GM23338 (cell line): Measurements from ENCODE around the gene TFF1. TPM values are rescaled to one million over a fixed set of nuclear protein-coding genes. Genes with fewer than 3 reads are reported as not detected.

Experiments
- ATAC-seq: fragments of 200-7000 bp; cut with Tn5 transposase; 3 replicates; pipeline ENCODE4 v1.9.1; 2020
- DNase-seq: peaks from one replicate; pipeline ENCODE4 v3.0.0-alpha.2; 2015; ENCODE audit warnings: low spot score
- H2AFZ ChIP-seq: fragments of 200-600 bp; sonication (generic); 2 replicates; pipeline ENCODE4 v1.8.0; 2016; ENCODE audit warnings: antibody characterized with exemption, mild to moderate bottlenecking, moderate library complexity
- H3F3A ChIP-seq: fragments of 200-600 bp; sonication (generic); replicated peaks from 2 replicates; pipeline ENCODE4 v1.8.0; 2017; ENCODE audit warnings: antibody characterized with exemption, mixed run types, low read depth
- H3K27ac ChIP-seq: fragments of 200-600 bp; sonication (generic); 2 replicates; pipeline ENCODE4 v1.6.1; 2016; ENCODE audit warnings: low read depth
- H3K27me3 ChIP-seq: fragments of 200-600 bp; sonication (generic); 2 replicates; pipeline ENCODE4 v1.8.0; 2016; ENCODE audit warnings: mild to moderate bottlenecking, mixed run types, moderate library complexity; ENCODE audit not compliant: insufficient read depth
- H3K36me3 ChIP-seq: fragments of 200-600 bp; sonication (generic); 2 replicates; pipeline ENCODE4 v1.8.0; 2016; ENCODE audit warnings: mild to moderate bottlenecking; ENCODE audit not compliant: insufficient read depth
- H3K4me1 ChIP-seq: fragments of 200-600 bp; sonication (generic); 2 replicates; pipeline ENCODE4 v1.8.0; 2016; ENCODE audit warnings: mild to moderate bottlenecking, moderate library complexity; ENCODE audit not compliant: insufficient read depth
- H3K4me2 ChIP-seq: fragments of 200-600 bp; sonication (generic); 2 replicates; pipeline ENCODE4 v1.7.1; 2017; ENCODE audit warnings: mixed run types
- H3K4me3 ChIP-seq: fragments of 200-600 bp; sonication (generic); 2 replicates; pipeline ENCODE4 v1.6.1; 2016; ENCODE audit warnings: mixed run types
- H3K79me2 ChIP-seq: fragments of 200-600 bp; sonication (generic); replicated peaks from 2 replicates; pipeline ENCODE4 v1.8.0; 2017; ENCODE audit warnings: mild to moderate bottlenecking; ENCODE audit not compliant: insufficient read depth
- H3K9me2 ChIP-seq: fragments of 200-600 bp; sonication (generic); 2 replicates; pipeline ENCODE4 v1.8.0; 2017; ENCODE audit not compliant: insufficient read depth
- H4K20me1 ChIP-seq: fragments of 200-600 bp; sonication (generic); replicated peaks from 2 replicates; pipeline ENCODE4 v1.8.0; 2017; ENCODE audit warnings: mild to moderate bottlenecking; ENCODE audit not compliant: insufficient read depth
- H3K27ac Mint-ChIP-seq: 2 replicates; pipeline ENCODE4 v1.8.0; 2020; ENCODE audit warnings: inconsistent platforms, mild to moderate bottlenecking, moderate library complexity, mixed read lengths
- H3K27me3 Mint-ChIP-seq: 3 replicates; pipeline ENCODE4 v1.8.0; 2022; ENCODE audit warnings: low read depth, mild to moderate bottlenecking, moderate library complexity, mixed read lengths, inconsistent platforms; ENCODE audit not compliant: insufficient read depth, poor library complexity
- H3K36me3 Mint-ChIP-seq: 3 replicates; pipeline ENCODE4 v1.8.0; 2021; ENCODE audit warnings: low read depth, mild to moderate bottlenecking, inconsistent platforms, moderate library complexity, mixed read lengths
- H3K4me1 Mint-ChIP-seq: 3 replicates; pipeline ENCODE4 v1.8.0; 2020; ENCODE audit warnings: mild to moderate bottlenecking, inconsistent platforms, mixed read lengths
- H3K4me3 Mint-ChIP-seq: 3 replicates; pipeline ENCODE4 v1.8.0; 2021; ENCODE audit warnings: moderate library complexity, mild to moderate bottlenecking, inconsistent platforms, mixed read lengths
- H3K9me3 Mint-ChIP-seq: 3 replicates; pipeline ENCODE4 v1.8.0; 2020; ENCODE audit warnings: moderate library complexity, mild to moderate bottlenecking, inconsistent platforms, mixed read lengths
- CREB1 ChIP-seq: fragments of 250-450 bp; sonication (Bioruptor Pico); IDR thresholded peaks from 2 replicates; pipeline ENCODE4 v1.5.0; 2020; ENCODE audit warnings: low read depth, mild to moderate bottlenecking, moderate library complexity
- CTCF ChIP-seq, 2 experiments: fragments of 200-600 bp in 1 of 2; sonication (generic) in 1 of 2; conservative IDR thresholded peaks; 2 replicates each; pipeline versions ENCODE4 v1.5.1 to v1.6.1; 2016 to 2017; ENCODE audit warnings: antibody characterized with exemption in 2 of 2, low read depth in 2 of 2, mild to moderate bottlenecking in 2 of 2, moderate library complexity in 1 of 2
- ETS1 ChIP-seq: IDR thresholded peaks from 2 replicates; pipeline ENCODE4 v1.6.1; 2016; ENCODE audit warnings: antibody characterized with exemption
- EZH2 ChIP-seq: fragments of 200-600 bp; sonication (generic); IDR thresholded peaks from one replicate; pipeline ENCODE4 v1.8.0; 2017; ENCODE audit warnings: antibody characterized with exemption, mild to moderate bottlenecking, low read depth; ENCODE audit not compliant: unreplicated experiment
- EZH2phosphoT487 ChIP-seq: fragments of 200-600 bp; sonication (generic); IDR thresholded peaks from one replicate; pipeline ENCODE4 v1.8.1; 2018; ENCODE audit warnings: antibody characterized with exemption; ENCODE audit not compliant: unreplicated experiment
- JUNB ChIP-seq: IDR thresholded peaks from one replicate; pipeline ENCODE4 v1.6.1; 2016; ENCODE audit warnings: antibody characterized with exemption; ENCODE audit not compliant: unreplicated experiment
- NANOG ChIP-seq: IDR thresholded peaks from 2 replicates; pipeline ENCODE4 v1.6.1; 2016; ENCODE audit warnings: antibody characterized with exemption, borderline replicate concordance
- POLR2AphosphoS5 ChIP-seq: IDR thresholded peaks from 2 replicates; pipeline ENCODE4 v1.6.1; 2016; ENCODE audit warnings: antibody characterized with exemption, low read depth
- REST ChIP-seq: IDR thresholded peaks from one replicate; pipeline ENCODE4 v1.6.1; 2018; ENCODE audit warnings: antibody characterized with exemption; ENCODE audit not compliant: unreplicated experiment
- STAT1 ChIP-seq: IDR thresholded peaks from one replicate; pipeline ENCODE4 v1.6.1; 2016; ENCODE audit warnings: antibody characterized with exemption; ENCODE audit not compliant: unreplicated experiment
- ZNF114 ChIP-seq: fragments of 250-450 bp; sonication (Bioruptor Pico); IDR thresholded peaks from 2 replicates; pipeline ENCODE4 v1.5.0; 2020; ENCODE audit warnings: mild to moderate bottlenecking, moderate library complexity
- ZNF331 ChIP-seq: fragments of 250-450 bp; sonication (Bioruptor Pico); IDR thresholded peaks from 2 replicates; pipeline ENCODE4 v1.5.0; 2020; ENCODE audit warnings: low read depth, mild to moderate bottlenecking, moderate library complexity
- ZNF462 ChIP-seq: fragments of 250-450 bp; sonication (Bioruptor Pico); IDR thresholded peaks from 2 replicates; pipeline ENCODE4 v1.5.0; 2020; ENCODE audit warnings: mild to moderate bottlenecking, moderate library complexity
- polyA plus RNA-seq: library from polyadenylated mRNA; unstranded; fragments of >200 nt; fragmentation: Nextera tagmentation; extraction: Ambion mirVana; gene quantifications from 2 replicates; pipeline ENCODE4 v1.2.1, GENCODE V29; 2016
- total RNA-seq: library from RNA; depleted of rRNA; stranded (reverse); fragments of >200 nt; shearing (Covaris generic); gene quantifications from 2 replicates; pipeline ENCODE4 v1.2.3, GENCODE V29; 2014

TFF1 gene
- total and polyA plus RNA-seq, 2 experiments from 2014 or later = not detected

- DNase-seq (no peak), ATAC-seq (no peak)
- TF ChIP-seq JUNB (no peak), NANOG (no peak), POLR2AphosphoS5 (no peak), ZNF114 (CRISPR knock-in tag) (no peak), STAT1 (no peak), REST (no peak), ETS1 (no peak), ZNF331 (CRISPR knock-in tag) (no peak), CREB1 (CRISPR knock-in tag) (no peak), ZNF462 (no peak), EZH2phosphoT487 (no peak), CTCF (conservative IDR thresholded peaks at IDR 0.05; ENCODE audit: low read depth in 2 of 2) (no peak), EZH2 (no peak)
- Mint-ChIP-seq H3K27ac (no peak overlapping the region), H3K36me3 (no peaks in the 10 kb centered on the region), H3K27me3 (peaks cover 13% of the 10 kb centered on the region), H3K4me3 (no peak overlapping the region), H3K4me1 (no peaks in the 10 kb centered on the region; the same call in 2 of the 3 replicates), H3K9me3 (no peaks in the 10 kb centered on the region)
- no peaks in the 10 kb centered on the region for H3K9me2 ChIP-seq
- H3K79me2 ChIP-seq = no peaks in the 10 kb centered on the region
- H3K4me2 ChIP-seq = no peak overlapping the region
- H3K36me3 ChIP-seq = no peaks in the 10 kb centered on the region
- H2AFZ ChIP-seq = no peak overlapping the region
- H3K27ac ChIP-seq = no peak overlapping the region
- no peaks in the 10 kb centered on the region for H3K4me1 ChIP-seq
- no peaks in the 10 kb centered on the region for H3F3A ChIP-seq
- no peaks in the 10 kb centered on the region for H4K20me1 ChIP-seq
- H3K4me3 ChIP-seq = no peak overlapping the region
- H3K27me3 ChIP-seq = no peaks in the 10 kb centered on the region
Observed at GRCh38 chr21:42343963-42344510, 22.3 kb downstream of the TFF1 start.
